C1 segment of cervical spinal cord (tissue), 14 donors: Measurements from ENCODE around the gene PIPOX.

Source experiments
- DNase-seq, 14 donors: peaks; one replicate each; lab custom pipeline; 2025; lab: John Stamatoyannopoulos, UW

PIPOX gene

DNA sequence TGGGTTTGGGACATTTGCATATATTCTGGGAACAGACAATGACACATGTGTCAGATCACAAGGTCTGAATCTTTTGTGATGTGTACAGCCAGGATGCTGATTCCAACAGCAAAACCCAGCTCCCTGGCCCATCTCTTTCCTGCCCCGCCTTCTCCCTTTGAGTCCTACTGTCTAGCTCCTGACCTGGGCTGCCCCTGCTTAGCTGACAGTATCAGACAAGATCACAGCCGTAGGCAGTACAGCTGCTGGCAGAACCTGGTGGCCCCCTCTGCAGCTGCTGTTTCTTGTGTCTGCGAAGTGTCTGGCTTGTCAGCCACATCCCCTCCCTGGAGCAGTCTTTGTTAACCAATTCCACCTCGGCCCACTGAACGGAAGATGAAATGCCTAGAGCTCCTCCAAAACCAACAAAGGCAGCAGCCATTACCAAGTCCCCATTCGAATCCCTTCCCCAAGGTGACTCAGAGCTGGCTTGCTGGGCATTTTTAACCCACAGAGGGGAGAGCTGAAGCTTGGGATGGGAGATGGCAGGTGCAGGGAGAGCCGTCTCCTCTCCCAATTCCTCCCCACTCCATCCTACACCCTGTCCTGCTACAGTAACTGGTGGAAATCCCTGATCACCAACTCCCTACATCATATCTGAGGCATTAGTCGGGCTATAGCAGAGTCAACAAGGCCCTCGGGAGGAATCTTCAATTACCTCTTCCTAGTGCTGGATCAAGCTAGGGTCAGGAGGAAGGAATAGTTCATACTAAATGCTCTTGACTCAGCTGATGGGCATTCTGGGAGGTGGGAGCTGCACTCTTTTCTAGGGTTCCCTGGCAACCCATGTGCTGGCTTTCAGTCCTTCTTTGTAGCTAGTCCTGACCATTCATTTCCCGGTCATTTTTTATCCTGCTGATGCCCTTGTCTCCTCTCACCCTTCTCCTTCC, 5.8 kb downstream of the PIPOX start:
- DNase-seq, result no peak

DNA sequence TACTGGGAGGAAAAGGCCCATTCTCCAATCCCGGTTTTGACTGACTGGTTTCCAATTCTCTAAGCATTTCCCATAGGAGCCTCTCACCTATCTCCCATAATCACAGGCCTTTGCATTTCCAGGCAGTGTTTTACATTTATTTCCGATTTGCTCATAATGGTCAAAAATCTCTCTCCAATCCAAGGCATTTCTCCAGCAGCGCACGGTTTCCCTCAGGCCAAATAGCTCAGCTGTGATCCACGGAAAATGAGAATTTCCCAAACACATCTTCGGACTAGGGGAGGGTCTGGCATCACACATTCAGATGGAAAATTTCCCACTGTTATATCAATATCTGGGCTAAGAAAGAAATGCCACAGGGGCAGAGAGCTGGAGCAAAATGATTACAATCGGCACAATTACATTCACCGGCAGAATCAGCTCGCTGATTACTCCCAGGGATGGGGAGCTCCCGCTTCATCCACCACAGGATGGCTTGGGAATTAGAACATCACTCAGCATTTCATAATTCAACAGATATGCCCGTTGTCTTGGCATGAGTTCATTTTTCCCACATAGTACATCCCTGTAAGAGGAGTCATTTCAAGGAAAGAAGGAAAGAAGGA, 6.7 kb downstream of the PIPOX start:
- DNase-seq, result no peak

GRCh38 chr17:29050176-29050575, 7.2 kb downstream of the PIPOX start:
- DNase-seq, result no peak

DNA sequence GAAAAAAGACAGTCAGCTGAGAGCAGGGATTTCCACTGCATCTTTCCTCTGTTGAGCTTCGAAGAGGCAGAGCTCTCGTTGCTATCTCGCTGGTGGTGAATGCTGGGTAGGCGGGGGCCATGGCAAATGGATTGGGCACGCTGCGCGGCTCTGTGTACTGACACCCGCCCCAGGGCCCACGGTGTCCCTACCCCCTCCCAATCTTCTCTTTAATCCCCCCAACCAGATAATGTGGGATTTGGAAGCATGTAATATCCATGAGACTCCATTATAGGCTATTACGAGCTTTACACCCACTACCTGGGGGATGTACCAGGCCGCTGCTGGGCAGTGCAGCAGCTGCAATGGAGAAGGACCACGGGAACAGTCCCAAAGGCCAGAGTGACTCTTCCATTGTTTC, 8.3 kb downstream of the PIPOX start:
- DNase-seq, result no peak

DNA sequence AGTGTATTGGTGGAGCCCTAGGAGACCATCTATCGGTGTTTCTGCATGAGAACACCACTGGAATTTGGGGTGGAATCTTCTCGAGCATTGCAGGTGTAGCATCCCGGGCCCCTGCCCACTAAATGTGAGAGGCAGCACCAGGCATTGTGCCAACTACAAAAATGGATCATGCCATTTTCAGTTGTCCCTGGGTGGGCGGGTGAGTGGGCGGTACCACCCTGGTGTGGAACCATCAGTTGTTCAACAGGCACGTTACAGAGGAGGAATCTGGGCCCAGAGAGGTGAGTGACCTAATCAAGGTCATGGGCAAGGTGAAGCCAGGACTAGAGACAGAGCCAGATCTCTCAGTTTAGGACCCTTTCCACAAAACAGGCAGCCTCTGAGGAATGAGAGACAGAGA, 8.8 kb downstream of the PIPOX start:
- DNase-seq, result no peak

DNA sequence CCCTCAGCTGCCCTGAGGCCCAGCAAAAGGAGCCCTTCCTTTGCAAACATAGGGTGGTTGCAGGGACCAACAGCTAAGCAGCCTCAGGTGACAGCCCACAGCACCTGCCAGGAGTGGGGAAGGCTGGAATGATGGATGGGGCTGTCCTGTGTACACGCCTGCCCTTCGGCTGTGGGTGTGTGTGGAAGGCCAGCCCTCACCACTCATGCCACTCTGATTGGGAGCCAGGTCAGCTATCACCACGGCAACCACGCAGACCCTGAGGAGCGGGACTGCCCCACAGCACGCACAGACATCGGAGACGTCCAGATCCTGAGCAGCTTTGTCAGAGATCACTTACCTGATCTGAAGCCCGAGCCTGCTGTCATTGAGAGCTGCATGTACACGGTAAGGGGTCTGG, 11.9 kb downstream of the PIPOX start:
- DNase-seq, result no peak

GRCh38 chr17:29057361-29057760, 14.4 kb downstream of the PIPOX start:
- DNase-seq, result no peak

DNA sequence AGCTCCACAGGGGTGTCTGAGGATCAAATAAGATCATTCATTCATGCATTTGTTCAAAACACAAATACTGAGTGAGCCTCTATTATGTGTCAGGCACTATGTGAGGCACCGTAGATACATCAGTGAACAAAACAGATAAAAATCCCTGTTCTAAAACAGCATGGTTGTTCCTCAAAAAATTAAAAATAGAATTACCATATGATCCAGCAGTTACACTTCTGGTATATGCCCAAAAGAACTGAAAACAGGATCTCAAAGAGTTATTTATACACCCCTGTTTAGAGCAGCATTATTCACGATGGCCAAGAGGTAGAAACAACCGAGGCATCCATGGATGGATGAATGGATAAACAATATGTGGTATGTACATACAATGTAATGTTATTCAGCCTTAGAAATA, 15.4 kb downstream of the PIPOX start:
- no peak for DNase-seq

GRCh38 chr17:29059281-29059680, 16.3 kb downstream of the PIPOX start:
- DNase-seq, result no peak

GRCh38 chr17:29060475-29060874, 17.5 kb downstream of the PIPOX start:
- no peak for DNase-seq

- peak in 1 of 14 donors; percentile 58 for DNase-seq
These were observed 18.1 kb downstream of the PIPOX start for GRCh38 chr17:29061036-29061435.

GRCh38 chr17:29062215-29062614, 19.3 kb downstream of the PIPOX start:
- no peak for DNase-seq

GRCh38 chr17:29063992-29064391, 21.1 kb downstream of the PIPOX start:
- no peak for DNase-seq

DNA sequence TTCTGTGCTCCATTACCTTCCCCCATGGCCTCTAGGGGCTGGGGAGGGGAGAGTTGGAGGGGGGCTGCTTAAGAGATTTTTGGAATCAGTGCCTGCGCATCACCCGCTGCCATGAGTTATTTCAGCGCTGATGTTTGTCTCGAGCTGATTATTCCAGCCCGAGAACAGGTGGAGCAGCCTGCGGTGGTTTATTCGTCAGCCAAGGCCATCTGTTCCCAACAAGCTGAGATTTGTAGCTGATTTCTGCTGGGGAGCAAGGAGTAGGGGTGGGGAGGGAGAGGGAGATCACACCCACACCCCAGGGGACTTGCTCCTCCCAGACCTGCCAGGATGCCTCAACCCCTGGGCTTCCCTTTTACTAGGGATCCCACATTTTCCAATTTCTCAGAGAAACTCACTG, 23.1 kb downstream of the PIPOX start:
- peak in 1 of 14 donors; percentile 87 for DNase-seq

DNA sequence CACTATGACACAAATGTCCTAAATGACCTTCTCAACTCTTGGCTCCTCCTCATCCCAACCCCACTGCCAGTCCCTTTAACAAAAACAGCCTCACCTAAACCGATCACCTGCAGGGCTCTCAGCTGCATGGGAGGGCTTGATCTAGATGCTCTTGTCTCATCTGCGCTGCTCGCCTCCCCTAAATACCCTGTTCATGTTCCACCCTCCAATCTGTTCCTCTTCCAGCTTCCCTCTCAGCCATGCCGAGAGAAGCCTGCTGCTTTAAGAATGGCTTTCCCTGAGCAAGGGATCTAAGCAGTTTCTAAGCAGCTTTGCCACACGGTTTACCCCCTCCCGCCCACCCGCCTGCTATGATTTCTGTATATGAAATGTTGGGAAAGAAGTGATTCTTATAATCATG, 23.7 kb downstream of the PIPOX start:
- DNase-seq, result peak in 1 of 14 donors; percentile 67

GRCh38 chr17:29068818-29069217, 25.9 kb downstream of the PIPOX start:
- DNase-seq, result peak in 1 of 14 donors; percentile 26

DNA sequence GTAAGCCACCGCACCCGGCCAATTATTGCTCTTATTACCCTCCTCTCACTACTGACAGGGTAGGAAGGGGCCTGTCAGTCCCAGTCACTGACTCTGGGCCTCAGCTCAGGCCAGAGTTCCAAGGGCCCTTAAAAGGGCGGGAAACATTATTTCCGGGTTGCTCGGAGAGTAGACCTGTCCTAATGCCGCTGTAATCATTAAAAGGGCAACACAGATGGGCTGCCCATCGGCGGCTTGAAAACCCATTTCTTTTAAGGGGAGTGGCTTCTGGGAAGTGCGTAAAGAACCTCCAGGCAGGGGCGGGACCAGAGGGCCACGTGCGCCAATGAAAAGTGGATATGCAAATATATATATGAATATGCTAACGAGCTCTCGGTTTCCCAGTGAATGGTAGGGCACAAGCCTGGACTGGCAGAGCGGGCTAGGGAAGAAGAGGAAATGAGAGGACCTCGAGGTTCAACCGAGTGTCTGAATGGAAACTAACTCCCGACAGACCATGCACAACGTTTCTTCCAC, 26.6 kb downstream of the PIPOX start:
- DNase-seq, result no peak

DNA sequence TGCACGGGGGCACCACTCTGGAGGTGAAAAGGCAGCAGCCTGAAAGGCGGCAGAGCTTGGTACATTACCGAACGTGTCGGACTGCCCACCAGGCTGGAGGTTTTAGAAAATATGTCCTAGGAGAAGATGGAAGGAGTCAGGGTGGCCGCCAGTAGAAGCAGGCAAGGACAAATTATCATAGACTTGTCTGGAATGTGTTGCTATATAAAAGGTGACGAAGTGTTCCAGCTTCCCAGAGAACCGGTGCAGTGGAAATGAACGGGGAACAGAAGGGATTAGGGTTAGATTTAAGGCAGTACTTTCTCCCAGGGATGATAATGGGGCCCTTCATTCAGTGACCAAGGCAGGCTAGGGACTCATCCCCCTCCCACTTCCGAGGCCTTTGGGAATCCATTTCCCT, 27.4 kb downstream of the PIPOX start:
- no peak for DNase-seq

GRCh38 chr17:29070781-29071180, 27.8 kb downstream of the PIPOX start:
- peak in 3 of 14 donors; percentile 11 to 48 (median 38) for DNase-seq

- no peak for DNase-seq
These were observed 28.4 kb downstream of the PIPOX start for GRCh38 chr17:29071303-29071702.

DNA sequence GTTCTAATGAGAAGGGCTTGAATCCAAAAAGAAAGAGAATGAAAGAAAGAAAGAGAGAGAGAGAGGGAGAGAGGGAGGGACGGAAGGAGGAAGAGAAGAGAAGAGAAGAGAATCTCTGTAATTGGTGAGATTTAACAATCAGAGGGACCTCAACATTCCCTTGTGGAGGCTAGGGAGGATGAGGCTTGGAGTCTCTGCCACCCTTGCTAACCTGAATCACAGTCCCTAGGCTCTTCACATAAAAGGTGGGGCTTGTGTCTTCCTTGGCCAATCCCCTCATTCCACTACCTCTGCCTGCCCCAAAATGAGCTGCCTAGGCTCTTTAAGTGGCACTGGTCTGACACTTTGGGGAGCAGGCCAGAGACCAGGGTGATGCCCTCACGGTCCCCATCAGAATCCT, 30.1 kb downstream of the PIPOX start:
- DNase-seq, result no peak

DNA sequence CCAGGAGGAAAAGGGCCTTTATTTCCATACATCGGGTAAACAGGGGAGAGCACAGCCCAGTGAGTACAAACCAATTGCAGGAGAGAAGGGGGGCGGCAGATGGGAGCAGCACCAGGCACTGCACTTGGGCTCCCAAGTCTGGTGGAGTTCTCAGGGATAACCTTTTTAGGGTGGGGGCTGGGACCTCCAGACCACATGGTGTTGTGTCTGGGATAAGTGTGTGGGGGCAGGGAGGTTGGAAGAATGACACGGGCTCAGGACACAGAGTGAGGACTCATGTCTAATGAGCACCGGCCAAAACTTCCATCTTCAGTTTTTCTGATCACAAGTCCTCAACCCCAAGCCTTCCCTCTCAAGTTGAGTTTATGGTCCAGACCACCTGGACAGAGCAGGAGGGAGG, 30.6 kb downstream of the PIPOX start:
- no peak for DNase-seq

DNA sequence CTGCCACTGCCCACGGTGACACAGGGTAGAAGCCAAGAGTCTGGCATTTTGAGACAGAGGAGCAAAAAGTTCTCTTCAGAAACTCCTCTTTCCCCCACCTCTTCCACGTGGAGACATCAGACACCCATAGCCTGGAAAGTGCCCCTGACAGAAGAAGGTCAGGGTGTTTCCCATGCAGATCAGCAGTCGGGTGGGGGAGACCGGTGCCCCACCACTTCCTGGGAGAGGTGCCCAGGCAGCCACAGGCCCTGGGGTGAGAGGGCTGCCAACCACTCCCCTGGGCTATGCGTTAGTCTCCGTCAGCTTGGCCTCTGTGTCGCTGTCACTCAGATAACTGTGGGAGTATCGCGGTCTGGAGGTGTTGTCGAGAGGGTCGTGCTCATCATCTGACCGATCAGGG, 31.5 kb downstream of the PIPOX start:
- no peak for DNase-seq
